ENCODE measurements around the gene ASAH2. TPM values are rescaled to one million over a fixed set of nuclear protein-coding genes. Genes with fewer than 3 reads are reported as not detected.
A peak's percentile ranks its signal among the peaks of the same experiment; 100 is the strongest.

ASAH2 gene
- total and polyA plus RNA-seq, 2 of the 8 experiments (the other 6 are each of a cell fraction or from before 2014, with no cell fraction given): 1.2 to 3.1 TPM

DNA sequence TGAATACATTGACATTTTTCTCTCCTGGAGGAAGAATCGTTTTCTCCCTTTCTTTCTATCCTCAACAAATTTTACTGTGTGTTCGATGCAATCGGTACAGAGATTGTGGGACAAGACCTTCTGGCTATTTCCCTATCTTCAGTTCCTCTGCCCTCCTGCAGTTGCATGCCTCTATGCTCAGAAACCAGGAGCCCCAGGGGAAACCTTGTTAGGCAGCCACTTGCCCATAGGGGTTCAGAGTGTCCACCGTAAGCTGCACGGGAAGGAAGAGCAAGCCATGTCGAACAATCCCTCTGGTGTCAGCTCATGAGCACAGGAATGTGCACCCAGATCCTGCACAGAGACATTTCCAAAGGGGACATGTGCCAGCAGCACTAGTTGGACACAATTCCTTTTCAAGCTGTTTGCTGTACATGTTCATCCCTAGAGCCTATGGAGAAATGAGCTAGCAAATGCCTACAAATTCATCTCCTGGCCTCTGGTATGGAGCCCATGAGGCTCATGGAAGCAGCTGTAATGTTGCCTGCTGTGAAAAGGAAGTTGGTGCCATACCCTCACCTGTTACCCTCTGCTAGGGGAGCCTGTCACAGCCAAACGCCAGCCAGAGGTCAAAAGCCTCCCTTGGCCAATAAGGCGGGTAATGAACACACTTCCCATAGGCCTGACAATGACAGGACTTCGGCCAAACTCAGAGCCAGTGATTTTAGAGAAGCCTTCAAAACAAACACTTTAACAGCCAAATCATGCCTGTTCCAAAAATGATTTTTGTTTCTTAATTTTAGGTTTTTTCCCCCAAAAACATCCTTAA, 35.9 kb upstream of the ASAH2 start:
- WGBS, 2 experiments (ENCODE audit: extremely low coverage in 1 of 2, insufficient coverage in 1 of 2, insufficient read length in 1 of 2, insufficient replicate concordance in 2 of 2, low coverage in 1 of 2, low lambda C conversion rate in 2 of 2, missing lambda C conversion rate in 1 of 2): 82% methylated on average over 9 of the region's 9 CpGs; no CpG with 5 or more reads in 1 of the 2 experiments
- POLR2A ChIA-PET (ENCODE audit: partially characterized antibody): no interaction called here
- CTCF ChIA-PET (ENCODE audit: partially characterized antibody): interaction anchor here (0.9 to 1.1 kb wide), 2 partner anchors 12 to 24 kb away, joined by 3 read pairs; no protein-coding TSS in a partner anchor
- H3K4me3 ChIP-seq (ENCODE audit: extremely low read depth in 1 of 4, insufficient read depth in 2 of 4, low read depth in 3 of 4, low read length in 4 of 4): no peak overlapping the region
- no peak overlapping the region for H4K8ac ChIP-seq (ENCODE audit: extremely low read depth, insufficient read depth, low read length)
- no peaks in the 10 kb centered on the region for H4K20me1 ChIP-seq (replicated peaks in 1 of 2; ENCODE audit: control insufficient read depth in 1 of 2, insufficient read depth in 2 of 2, low read length in 2 of 2)
- no peak overlapping the region for H3K9ac ChIP-seq (replicated peaks in 1 of 4; ENCODE audit: extremely low read depth in 1 of 4, low read depth in 3 of 4, low read length in 3 of 4)
- H3K56ac ChIP-seq (replicated peaks; ENCODE audit: insufficient read length, low read depth, low read length): no peak overlapping the region
- DNase-seq (ENCODE audit: low read depth in 1 of 2, low spot score in 2 of 2) (no peak), FAIRE-seq (no peak)
- 0 out of 2 replicates have a peak overlapping the region, but pooled peaks have one; percentile 19 for H2BK15ac ChIP-seq (ENCODE audit: low read length)
- no peak overlapping the region for H2AK5ac ChIP-seq (ENCODE audit: low read depth, low read length)
- H4K91ac ChIP-seq (replicated peaks; ENCODE audit: insufficient read length, low read length): no peak overlapping the region
- no peak overlapping the region for H3K14ac ChIP-seq (ENCODE audit: insufficient read length)
- H2BK20ac ChIP-seq (ENCODE audit: low read length): no peak overlapping the region
- H2BK120ac ChIP-seq (replicated peaks; ENCODE audit: low read depth, low read length): no peak overlapping the region
- H4K5ac ChIP-seq (ENCODE audit: insufficient read length, low read depth, low read length): no peak overlapping the region
- H3K4ac ChIP-seq (replicated peaks; ENCODE audit: insufficient read length, low read depth, low read length): no peak overlapping the region
- no peak overlapping the region for H3K4me2 ChIP-seq (ENCODE audit: insufficient read depth in 1 of 2, low read depth in 2 of 2, low read length in 2 of 2)
- no peak overlapping the region for H2BK5ac ChIP-seq (ENCODE audit: low read depth, low read length)
- H3K9me3 ChIP-seq (ENCODE audit: insufficient read depth in 2 of 2, low read depth in 1 of 2, low read length in 1 of 2): no peaks in the 10 kb centered on the region
- no peaks in the 10 kb centered on the region for H3K27me3 ChIP-seq (replicated peaks in 1 of 4; ENCODE audit: control insufficient read depth in 3 of 4, extremely low read depth in 1 of 4, insufficient read depth in 3 of 4, low read length in 3 of 4)
- peak overlapping the region; percentile 56; the same call in 1 of the 2 replicates for H2AFZ ChIP-seq (ENCODE audit: low read length)
- no peak overlapping the region for H2BK12ac ChIP-seq (ENCODE audit: low read depth, low read length)
- H3K79me2 ChIP-seq (ENCODE audit: control insufficient read depth in 1 of 2, insufficient read depth in 2 of 2, low read length in 2 of 2): no peaks in the 10 kb centered on the region
- H3K23me2 ChIP-seq (ENCODE audit: low read depth, low read length): no peaks in the 10 kb centered on the region
- H3K27ac ChIP-seq (ENCODE audit: low read depth, low read length): no peak overlapping the region
- H3K79me1 ChIP-seq (ENCODE audit: low read depth, low read length): no peaks in the 10 kb centered on the region
- no peak overlapping the region for H3K23ac ChIP-seq (ENCODE audit: insufficient read length)
- H3K36me3 ChIP-seq (ENCODE audit: control insufficient read depth in 2 of 4, insufficient read depth in 4 of 4, low read length in 3 of 4): no peaks in the 10 kb centered on the region
- H3K18ac ChIP-seq (ENCODE audit: extremely low read depth, low read length): no peak overlapping the region
- no peaks in the 10 kb centered on the region for H3K4me1 ChIP-seq (replicated peaks in 1 of 4; ENCODE audit: control insufficient read depth in 3 of 4, insufficient read depth in 4 of 4, low read length in 3 of 4)
- TF ChIP-seq PHF8 (conservative IDR thresholded peaks at IDR 0.05; ENCODE audit: low read depth, low read length) (no peak), SP4 (IDR thresholded peaks at IDR 0.05; ENCODE audit: low read length) (no peak), JUND (IDR thresholded peaks at IDR 0.05; ENCODE audit: low read length) (no peak), GTF2F1 (IDR thresholded peaks at IDR 0.05; ENCODE audit: borderline replicate concordance, low read depth, low read length) (no peak), TAF1 (IDR thresholded peaks at IDR 0.05; ENCODE audit: low read depth, low read length) (no peak), RBBP5 (IDR thresholded peaks at IDR 0.05; ENCODE audit: borderline replicate concordance, low read depth, low read length) (no peak), CTBP2 (IDR thresholded peaks at IDR 0.05; ENCODE audit: borderline replicate concordance, insufficient read depth, insufficient read length, low read length) (no peak), HDAC2 (IDR thresholded peaks at IDR 0.05; ENCODE audit: borderline replicate concordance in 1 of 2, low read depth in 2 of 2, low read length in 2 of 2) (no peak), TAF7 (optimal IDR thresholded peaks at IDR 0.05; ENCODE audit: borderline replicate concordance, low read depth, low read length) (no peak), ZNF274 (IDR thresholded peaks at IDR 0.05; ENCODE audit: borderline replicate concordance, extremely low read depth, low read length) (no peak), BACH1 (IDR thresholded peaks at IDR 0.05; ENCODE audit: low read length) (no peak), SRF (IDR thresholded peaks at IDR 0.05; ENCODE audit: low read depth, low read length) (no peak), HDAC6 (IDR thresholded peaks at IDR 0.05; ENCODE audit: low read depth, low read length) (no peak)
